A549 (cell line): ENCODE measurements around the gene KREMEN1.

Source experiments
- CTCF ChIP-seq: fragments of >200 bp; sonication (Bioruptor Twin); formaldehyde crosslinking; IDR thresholded peaks from 3 replicates; pipeline ENCODE4 v1.5.1; 2016
- MAFK ChIP-seq: fragments of 450-650 bp; IDR thresholded peaks from 2 replicates; pipeline ENCODE4 v1.6.1; 2014; ENCODE audit not compliant: partially characterized antibody
- NFE2L2 ChIP-seq: fragments of 150-350 bp; conservative IDR thresholded peaks from 2 replicates; pipeline ENCODE4 v1.6.1; 2014; ENCODE audit warnings: low read length
- POLR2A ChIP-seq: IDR thresholded peaks from 2 replicates; pipeline ENCODE4 v1.6.1; 2012; ENCODE audit warnings: mild to moderate bottlenecking, low read length
- RAD21 ChIP-seq, 2 experiments: fragments of >200 bp in 1 of 2; sonication (Bioruptor Twin) in 1 of 2; formaldehyde crosslinking in 1 of 2; IDR thresholded peaks in 1 of 2; conservative IDR thresholded peaks in 1 of 2; 2 replicates in 1 of 2; 3 replicates in 1 of 2; pipeline ENCODE4 v1.6.1; 2012 to 2018; ENCODE audit warnings: inconsistent platforms in 1 of 2
- REST ChIP-seq: fragments of 200-600 bp; sonication (generic); IDR thresholded peaks from 2 replicates; pipeline ENCODE4 v1.6.1; 2016; ENCODE audit warnings: antibody characterized with exemption, mild to moderate bottlenecking, moderate library complexity
- ZFP36 ChIP-seq: fragments of 450-650 bp; IDR thresholded peaks from 2 replicates; pipeline ENCODE4 v1.6.1; 2014; ENCODE audit warnings: borderline replicate concordance; ENCODE audit not compliant: partially characterized antibody

GRCh38 chr22:29128891-29129807 is 56.3 kb downstream of the KREMEN1 start:
- TF ChIP-seq CTCF, result no peak
- no peak for TF ChIP-seq RAD21 (conservative IDR thresholded peaks at IDR 0.05 in 1 of 2, IDR thresholded peaks at IDR 0.05 in 1 of 2)
- no peak for TF ChIP-seq POLR2A
- TF ChIP-seq REST, result no peak
- no peak for TF ChIP-seq NFE2L2
- no peak for TF ChIP-seq ZFP36
- TF ChIP-seq MAFK, result no peak
